Endothelial cell of umbilical vein (primary cell): ENCODE measurements around the gene CUBN. TPM values are rescaled to one million over a fixed set of nuclear protein-coding genes. Genes with fewer than 3 reads are reported as not detected.

Experiments
- BruUV-seq: library from RNA; stranded (reverse); fragments of 400-500 nt; replicated peaks from 2 replicates; lab custom pipeline; 2021; lab: Mats Ljungman, UMichigan
- CTCF ChIA-PET: fragments of 300-600, 350-600 bp; sonication (Branson Sonifier 250); formaldehyde crosslinking; loops from one replicate; lab custom pipeline; 2021; ENCODE audit warnings: antibody characterized with exemption, inconsistent platforms; lab: Charles Lee
- POLR2A ChIA-PET: fragments of 300-600, 350-600 bp; sonication (Branson Sonifier 250); formaldehyde crosslinking; loops from one replicate; lab custom pipeline; 2021; ENCODE audit warnings: antibody characterized with exemption, inconsistent platforms; lab: Charles Lee
- DNase-seq: peaks from one replicate; pipeline ENCODE4 v3.0.0-alpha.2; 2011; ENCODE audit warnings: low read depth, low spot score
- FAIRE-seq: peaks from 2 replicates; lab custom pipeline; 2011; peaks lifted over from hg19 to GRCh38; lab: Jason Lieb, UNC
- H2AFZ ChIP-seq: 2 replicates; pipeline ENCODE4 v1.6.0; 2012; ENCODE audit warnings: low read depth, low read length, control low read depth, inconsistent platforms
- H3K27ac ChIP-seq: 2 replicates; pipeline ENCODE4 v1.5.1; 2011; ENCODE audit warnings: low read depth, mild to moderate bottlenecking, control low read depth, low read length, moderate library complexity; ENCODE audit not compliant: insufficient read depth
- H3K27me3 ChIP-seq, 2 experiments: 2 replicates each; pipeline versions ENCODE4 v1.6.0 to v1.6.1; 2011; ENCODE audit warnings: low read length in 2 of 2, mixed read lengths in 1 of 2; ENCODE audit not compliant: control insufficient read depth in 2 of 2, insufficient read depth in 2 of 2
- H3K36me3 ChIP-seq, 2 experiments: 2 replicates in 1 of 2; 3 replicates in 1 of 2; pipeline ENCODE4 v1.5.1; 2011; ENCODE audit warnings: low read length in 2 of 2, mild to moderate bottlenecking in 1 of 2, moderate library complexity in 1 of 2; ENCODE audit not compliant: control insufficient read depth in 2 of 2, insufficient read depth in 2 of 2; ENCODE audit errors: extremely low read depth in 1 of 2
- H3K4me1 ChIP-seq: 3 replicates; pipeline ENCODE4 v1.5.1; 2011; ENCODE audit warnings: mild to moderate bottlenecking, low read length; ENCODE audit not compliant: control insufficient read depth, insufficient read depth; ENCODE audit errors: extremely low read depth
- H3K4me2 ChIP-seq: 2 replicates; pipeline ENCODE4 v1.6.1; 2011; ENCODE audit warnings: low read length, control low read depth, mixed read lengths; ENCODE audit not compliant: insufficient read depth
- H3K4me3 ChIP-seq, 3 experiments: fragments of 200-600 bp in 1 of 3; sonication (generic), shearing (Covaris generic) in 1 of 3; replicated peaks in 1 of 3; 2 replicates each; pipeline ENCODE4 v1.5.1; 2011 to 2016; ENCODE audit warnings: control low read depth in 3 of 3, low read length in 3 of 3, mild to moderate bottlenecking in 2 of 3, inconsistent platforms in 1 of 3, low read depth in 1 of 3, moderate library complexity in 1 of 3; ENCODE audit not compliant: insufficient read depth in 1 of 3
- H3K79me2 ChIP-seq: 2 replicates; pipeline ENCODE4 v1.6.0; 2012; ENCODE audit warnings: low read length, inconsistent platforms; ENCODE audit not compliant: control insufficient read depth, insufficient read depth
- H3K9ac ChIP-seq: replicated peaks from 2 replicates; pipeline ENCODE3; 2011; ENCODE audit warnings: low read length, control low read depth; ENCODE audit not compliant: insufficient read depth; ENCODE audit errors: extremely low read depth
- H3K9me1 ChIP-seq: replicated peaks from 3 replicates; pipeline ENCODE4 v1.6.0; 2011; ENCODE audit warnings: mild to moderate bottlenecking, low read length; ENCODE audit not compliant: control insufficient read depth, insufficient read depth; ENCODE audit errors: extremely low read depth
- H3K9me3 ChIP-seq: replicated peaks from 2 replicates; pipeline ENCODE4 v1.5.1; 2012; ENCODE audit warnings: low read length, inconsistent platforms; ENCODE audit not compliant: control insufficient read depth, insufficient read depth
- H4K20me1 ChIP-seq: replicated peaks from 2 replicates; pipeline ENCODE3; 2011; ENCODE audit warnings: mild to moderate bottlenecking, low read length; ENCODE audit not compliant: control insufficient read depth, insufficient read depth; ENCODE audit errors: extremely low read depth
- EZH2 ChIP-seq: IDR thresholded peaks from 2 replicates; pipeline ENCODE4 v1.6.1; 2012; ENCODE audit warnings: borderline replicate concordance, low read depth, mild to moderate bottlenecking, moderate library complexity, low read length, inconsistent platforms; ENCODE audit not compliant: severe bottlenecking
- FOS ChIP-seq: IDR thresholded peaks from 2 replicates; pipeline ENCODE4 v1.6.1; 2011; ENCODE audit warnings: mild to moderate bottlenecking, low read length, moderate library complexity, borderline replicate concordance; ENCODE audit not compliant: insufficient read depth
- GATA2 ChIP-seq: IDR thresholded peaks from 2 replicates; pipeline ENCODE4 v1.7.0; 2011; ENCODE audit warnings: low read depth, mild to moderate bottlenecking, moderate library complexity, mixed read lengths, low read length; ENCODE audit not compliant: insufficient read length, insufficient read depth
- JUN ChIP-seq: IDR thresholded peaks from 2 replicates; pipeline ENCODE4 v1.6.1; 2011; ENCODE audit warnings: borderline replicate concordance, low read depth; ENCODE audit not compliant: insufficient read length, insufficient read depth
- MYC ChIP-seq: IDR thresholded peaks from one replicate; pipeline ENCODE4 v1.6.1; 2011; ENCODE audit warnings: mild to moderate bottlenecking, low read depth, low read length
- POLR2A ChIP-seq: IDR thresholded peaks from 2 replicates; pipeline ENCODE4 v1.6.1; 2012; ENCODE audit warnings: low read depth, mild to moderate bottlenecking, control low read depth, low read length
- POLR2AphosphoS5 ChIP-seq: IDR thresholded peaks from 2 replicates; pipeline ENCODE4 v1.6.1; 2012; ENCODE audit warnings: low read depth, mild to moderate bottlenecking, control low read depth, low read length, moderate library complexity; ENCODE audit not compliant: insufficient read depth
- dilution Hi-C: fragments of 300-500 bp; cut with MboI; formaldehyde crosslinking; loops from one replicate; pipeline ENCODE4 v1.15.0; 2019; ENCODE audit warnings: low sequenced_read_pairs; ENCODE audit not compliant: extremely low pct_ligation_motif_present
- intact Hi-C: fragments of 100-400 bp; cut with micrococcal nuclease; formaldehyde crosslinking; loops from one replicate; pipeline ENCODE4 v1.10.0; 2022
- polyA plus RNA-seq, 4 experiments: library from polyadenylated mRNA; depleted of rRNA in 3 of 4; stranded (reverse) in 3 of 4; unstranded in 1 of 4; fragments of >200 nt; gene quantifications; 2 replicates each; pipeline versions ENCODE4 v1.2.1 to v1.2.3, GENCODE V29; 2011 to 2012; ENCODE audit warnings: missing spikeins in 1 of 4
- total RNA-seq: library from RNA; stranded (reverse); gene quantifications from 2 replicates; pipeline ENCODE4 v1.2.3, GENCODE V29; 2021
- TF ChIP-seq, protein P1 (sequence below): IDR thresholded peaks from 2 replicates; pipeline ENCODE4 v1.6.1; 2011; ENCODE audit not compliant: insufficient read depth, insufficient read length
- TF ChIP-seq, protein P2 (sequence below), 2 donors: IDR thresholded peaks; 1 replicate in 1 of 2; 2 replicates in 1 of 2; pipeline ENCODE4 v1.5.1; 2011; ENCODE audit warnings: low read length in 2 of 2, mild to moderate bottlenecking in 2 of 2, moderate library complexity in 2 of 2, control low read depth in 1 of 2, inconsistent platforms in 1 of 2, low read depth in 1 of 2; ENCODE audit not compliant: insufficient read depth in 1 of 2; ENCODE audit errors: extremely low read depth in 1 of 2

Gene CUBN
- total and polyA plus RNA-seq, 2 donors (not counting 3 experiments of a cell fraction or from before 2014, with no cell fraction given): 2.7 to 4.6 TPM

DNA sequence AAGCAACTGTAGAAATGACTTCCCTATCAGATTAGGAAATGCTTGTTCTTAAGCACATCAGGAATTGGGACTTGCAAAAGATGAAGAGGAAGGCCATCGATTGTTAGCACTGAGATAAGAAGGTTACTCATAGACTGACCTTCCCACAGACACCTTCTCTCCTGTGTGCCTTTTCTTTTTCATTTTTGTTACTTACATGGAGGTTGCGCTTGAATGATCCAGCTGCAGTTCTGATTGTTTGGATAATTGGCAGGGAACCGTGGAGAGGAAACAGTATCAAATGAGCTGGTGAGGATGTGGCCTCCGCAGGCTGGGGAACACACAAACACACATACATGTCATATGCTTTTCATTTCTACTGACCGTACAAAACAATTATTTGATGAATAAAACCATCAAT, 177.5 kb downstream of the CUBN start:
- no peaks in the 10 kb centered on the region for H3K9me3 ChIP-seq
- peak; percentile 91 for FAIRE-seq
- peak overlapping the region; percentile 66 for H3K27ac ChIP-seq
- intact Hi-C loops: loop anchor here (1.0 to 2.0 kb wide), 3 partner anchors 42 to 110 kb away; no protein-coding TSS in a partner anchor
- H3K4me2 ChIP-seq: peak overlapping the region; percentile 23
- BruUV-seq: no TSS peak
- peak; percentile 89 for DNase-seq
- no peaks in the 10 kb centered on the region for H4K20me1 ChIP-seq
- H3K36me3 ChIP-seq: no peaks in the 10 kb centered on the region
- H2AFZ ChIP-seq: peak overlapping the region; percentile 56
- H3K27me3 ChIP-seq: no peaks in the 10 kb centered on the region
- no peaks in the 10 kb centered on the region for H3K9me1 ChIP-seq
- H3K4me3 ChIP-seq: no peak overlapping the region
- ChIA-PET CTCF (interaction anchor here (1.0 kb wide), 2 partner anchors 14 to 16 kb away, joined by 3 read pairs; no protein-coding TSS in a partner anchor), POLR2A (interaction anchor here (1.4 kb wide), 1 partner anchor 286 kb away, joined by 5 read pairs; no protein-coding TSS in a partner anchor)
- H3K4me1 ChIP-seq: peaks cover 40% of the 10 kb centered on the region
- TF ChIP-seq MYC (no peak), JUN (no peak), FOS (peak; percentile 4), POLR2A (no peak), GATA2 (peak; percentile 82), EZH2 (no peak), POLR2AphosphoS5 (no peak)
- TF ChIP-seq, protein P1, sequence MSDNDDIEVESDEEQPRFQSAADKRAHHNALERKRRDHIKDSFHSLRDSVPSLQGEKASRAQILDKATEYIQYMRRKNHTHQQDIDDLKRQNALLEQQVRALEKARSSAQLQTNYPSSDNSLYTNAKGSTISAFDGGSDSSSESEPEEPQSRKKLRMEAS: no peak
- TF ChIP-seq, protein P2, sequence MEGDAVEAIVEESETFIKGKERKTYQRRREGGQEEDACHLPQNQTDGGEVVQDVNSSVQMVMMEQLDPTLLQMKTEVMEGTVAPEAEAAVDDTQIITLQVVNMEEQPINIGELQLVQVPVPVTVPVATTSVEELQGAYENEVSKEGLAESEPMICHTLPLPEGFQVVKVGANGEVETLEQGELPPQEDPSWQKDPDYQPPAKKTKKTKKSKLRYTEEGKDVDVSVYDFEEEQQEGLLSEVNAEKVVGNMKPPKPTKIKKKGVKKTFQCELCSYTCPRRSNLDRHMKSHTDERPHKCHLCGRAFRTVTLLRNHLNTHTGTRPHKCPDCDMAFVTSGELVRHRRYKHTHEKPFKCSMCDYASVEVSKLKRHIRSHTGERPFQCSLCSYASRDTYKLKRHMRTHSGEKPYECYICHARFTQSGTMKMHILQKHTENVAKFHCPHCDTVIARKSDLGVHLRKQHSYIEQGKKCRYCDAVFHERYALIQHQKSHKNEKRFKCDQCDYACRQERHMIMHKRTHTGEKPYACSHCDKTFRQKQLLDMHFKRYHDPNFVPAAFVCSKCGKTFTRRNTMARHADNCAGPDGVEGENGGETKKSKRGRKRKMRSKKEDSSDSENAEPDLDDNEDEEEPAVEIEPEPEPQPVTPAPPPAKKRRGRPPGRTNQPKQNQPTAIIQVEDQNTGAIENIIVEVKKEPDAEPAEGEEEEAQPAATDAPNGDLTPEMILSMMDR (IDR thresholded peaks at IDR 0.05; ENCODE audit: extremely low read depth in 1 of 2, insufficient read depth in 1 of 2, low read depth in 1 of 2, low read length in 2 of 2): no peak
- no peaks in the 10 kb centered on the region for H3K79me2 ChIP-seq
- dilution Hi-C loops: no loop called here
- peak overlapping the region; percentile 2 for H3K9ac ChIP-seq
